HCT116 (cell line): ENCODE measurements around the gene NCF2.

Experiments
- CBX3 ChIP-seq: IDR thresholded peaks from 2 replicates; pipeline ENCODE4 v1.6.1; 2012; ENCODE audit warnings: low read depth
- CEBPB ChIP-seq: IDR thresholded peaks from 2 replicates; pipeline ENCODE4 v1.6.1; 2012; ENCODE audit warnings: low read depth
- EGR1 ChIP-seq: IDR thresholded peaks from 2 replicates; pipeline ENCODE4 v1.6.1; 2012; ENCODE audit warnings: low read depth
- EZH2phosphoT487 ChIP-seq: fragments of 200-600 bp; IDR thresholded peaks from 2 replicates; pipeline ENCODE4 v1.6.1; 2018; ENCODE audit warnings: antibody characterized with exemption, borderline replicate concordance
- POLR2A ChIP-seq: IDR thresholded peaks from 2 replicates; pipeline ENCODE4 v1.7.0; 2011; ENCODE audit warnings: borderline replicate concordance; ENCODE audit not compliant: insufficient read depth, insufficient read length; ENCODE audit errors: extremely low read depth
- POLR2AphosphoS5 ChIP-seq: IDR thresholded peaks from 2 replicates; pipeline ENCODE4 v1.6.1; 2011; ENCODE audit warnings: mild to moderate bottlenecking, low read depth, low read length, moderate library complexity
- TF ChIP-seq, protein P1 (sequence below), 3 experiments: fragments of 200-600 bp in 1 of 3; sonication (generic) in 1 of 3; IDR thresholded peaks in 2 of 3; conservative IDR thresholded peaks in 1 of 3; 2 replicates each; pipeline ENCODE4 v1.5.1; 2012 to 2017; ENCODE audit warnings: low read depth in 2 of 3, low read length in 2 of 3, antibody characterized with exemption in 1 of 3, borderline replicate concordance in 1 of 3, control low read depth in 1 of 3, mild to moderate bottlenecking in 1 of 3, mixed read lengths in 1 of 3, mixed run types in 1 of 3, moderate library complexity in 1 of 3; ENCODE audit not compliant: insufficient read depth in 1 of 3

DNA sequence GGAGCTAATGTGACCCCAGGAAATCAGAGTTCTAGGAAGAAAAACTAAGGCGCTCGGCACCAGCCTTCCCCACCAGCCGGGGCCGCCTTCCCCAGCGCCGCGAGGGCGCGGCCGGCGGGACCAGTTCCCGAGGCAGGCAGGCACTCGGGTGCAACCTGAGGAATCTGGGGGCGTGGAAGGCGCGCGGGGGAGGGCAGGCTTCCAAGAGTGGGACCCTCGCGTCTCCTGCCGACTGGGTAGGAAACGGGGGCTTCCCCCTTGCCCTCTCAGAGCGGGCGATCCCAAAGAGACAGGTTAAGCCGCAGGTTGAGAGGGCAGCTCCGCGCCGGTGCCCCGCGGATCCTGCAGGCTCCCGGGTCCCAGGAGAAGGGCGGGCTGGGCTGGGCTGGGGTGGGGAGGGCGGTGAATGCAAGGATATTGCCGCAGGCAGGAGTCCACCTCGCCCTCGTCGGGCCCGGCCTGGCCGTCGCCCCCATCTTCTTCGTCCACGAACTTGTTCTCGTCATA lies 44.9 kb upstream of the NCF2 start:
- TF ChIP-seq CBX3 (no peak), CEBPB (no peak), POLR2AphosphoS5 (no peak), POLR2A (no peak), EZH2phosphoT487 (no peak), EGR1 (0 out of 2 replicates have a peak, but pooled peaks have one; percentile 8)
- TF ChIP-seq, protein P1, sequence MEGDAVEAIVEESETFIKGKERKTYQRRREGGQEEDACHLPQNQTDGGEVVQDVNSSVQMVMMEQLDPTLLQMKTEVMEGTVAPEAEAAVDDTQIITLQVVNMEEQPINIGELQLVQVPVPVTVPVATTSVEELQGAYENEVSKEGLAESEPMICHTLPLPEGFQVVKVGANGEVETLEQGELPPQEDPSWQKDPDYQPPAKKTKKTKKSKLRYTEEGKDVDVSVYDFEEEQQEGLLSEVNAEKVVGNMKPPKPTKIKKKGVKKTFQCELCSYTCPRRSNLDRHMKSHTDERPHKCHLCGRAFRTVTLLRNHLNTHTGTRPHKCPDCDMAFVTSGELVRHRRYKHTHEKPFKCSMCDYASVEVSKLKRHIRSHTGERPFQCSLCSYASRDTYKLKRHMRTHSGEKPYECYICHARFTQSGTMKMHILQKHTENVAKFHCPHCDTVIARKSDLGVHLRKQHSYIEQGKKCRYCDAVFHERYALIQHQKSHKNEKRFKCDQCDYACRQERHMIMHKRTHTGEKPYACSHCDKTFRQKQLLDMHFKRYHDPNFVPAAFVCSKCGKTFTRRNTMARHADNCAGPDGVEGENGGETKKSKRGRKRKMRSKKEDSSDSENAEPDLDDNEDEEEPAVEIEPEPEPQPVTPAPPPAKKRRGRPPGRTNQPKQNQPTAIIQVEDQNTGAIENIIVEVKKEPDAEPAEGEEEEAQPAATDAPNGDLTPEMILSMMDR (IDR thresholded peaks at IDR 0.05 in 2 of 3, conservative IDR thresholded peaks at IDR 0.05 in 1 of 3; ENCODE audit: borderline replicate concordance in 1 of 3, insufficient read depth in 1 of 3, low read depth in 2 of 3, low read length in 2 of 3): no peak
